ENCODE results near the gene DAW1. TPM values are rescaled to one million over a fixed set of nuclear protein-coding genes. Genes with fewer than 3 reads are reported as not detected.

DAW1 gene
- total RNA-seq, 1 donor, result not detected

DNA sequence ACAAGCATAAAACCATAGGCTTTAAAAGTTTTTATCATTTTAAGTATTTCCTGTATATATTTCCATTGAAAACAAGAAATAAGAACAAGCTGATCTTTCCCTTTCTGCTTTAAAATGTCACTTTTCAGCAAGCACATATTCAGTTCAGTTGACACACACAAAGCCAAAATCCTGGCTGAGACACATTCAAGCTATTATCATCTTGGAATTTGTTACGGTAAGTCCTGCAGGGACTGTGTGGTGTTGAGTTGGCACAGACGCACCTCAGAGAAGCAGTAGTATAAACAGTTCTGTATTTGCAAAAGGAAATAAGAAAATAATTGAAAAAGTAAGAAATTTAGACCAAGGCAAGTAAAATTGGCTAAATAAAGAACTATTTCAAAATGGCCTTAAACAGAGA, 10.4 kb upstream of the DAW1 start:
- DNase-seq (ENCODE audit: low read depth in 2 of 3, low spot score in 2 of 3), result no peak

- DNase-seq (ENCODE audit: low read depth in 2 of 3, low spot score in 2 of 3), result peak in 2 of 3 donors; percentile 35 to 58
These were observed 9.1 kb upstream of the DAW1 start for GRCh38 chr2:227862227-227862740.

DNA sequence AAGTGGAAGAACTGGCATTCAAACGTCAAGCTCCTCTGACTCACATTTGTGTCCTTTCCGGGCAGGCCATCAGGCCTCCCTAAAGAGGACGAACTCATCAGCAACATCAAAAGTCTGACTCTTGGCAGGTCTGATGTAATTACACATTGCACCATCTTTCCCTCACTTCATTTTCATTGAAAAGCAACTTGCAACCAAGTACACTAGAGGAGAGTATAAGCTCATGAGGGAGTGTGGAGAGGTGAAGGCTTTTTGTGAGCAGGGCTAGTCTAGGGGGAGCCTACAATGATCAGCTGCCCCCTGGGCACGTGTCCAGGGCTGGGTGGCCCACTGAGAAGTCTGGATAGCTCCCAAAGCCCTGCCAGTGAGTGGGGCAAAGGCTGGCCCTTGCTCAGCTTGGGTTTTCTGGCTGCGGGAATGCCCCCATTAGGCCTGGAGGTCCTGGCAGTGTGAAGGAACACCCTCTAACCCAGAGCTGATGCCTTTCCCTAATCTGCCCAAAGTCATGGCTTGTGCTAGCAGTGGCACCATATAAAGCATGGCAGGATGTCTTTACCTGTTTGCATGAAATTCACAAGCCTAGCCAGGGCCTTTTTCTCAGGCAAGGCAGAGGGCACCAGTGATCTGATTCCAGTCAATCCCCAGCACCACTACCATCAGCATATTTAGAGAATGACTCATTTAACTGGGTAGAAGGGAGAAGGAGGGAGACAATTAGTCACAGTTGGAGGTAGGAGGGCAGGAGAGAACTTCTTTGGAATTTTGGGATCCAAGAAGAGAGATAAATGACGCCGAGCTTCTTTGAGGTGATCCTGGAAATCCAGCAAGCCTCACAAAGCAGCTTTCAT, 8.5 kb upstream of the DAW1 start:
- no peak for DNase-seq (ENCODE audit: low read depth in 2 of 3, low spot score in 2 of 3)

- no peak for DNase-seq (ENCODE audit: low read depth in 2 of 3, low spot score in 2 of 3)
These were observed 7.2 kb upstream of the DAW1 start for GRCh38 chr2:227864161-227864756.

- DNase-seq (ENCODE audit: low read depth in 2 of 3, low spot score in 2 of 3), result no peak
These were observed 6.1 kb upstream of the DAW1 start for GRCh38 chr2:227865291-227865690.

GRCh38 chr2:227867386-227867785, 4.0 kb upstream of the DAW1 start:
- no peak for DNase-seq (ENCODE audit: low read depth in 2 of 3, low spot score in 2 of 3)

- no peak for DNase-seq (ENCODE audit: low read depth in 2 of 3, low spot score in 2 of 3)
These were observed 589 bp upstream of the DAW1 start for GRCh38 chr2:227870710-227871374.

GRCh38 chr2:227872676-227873075, 1.2 kb downstream of the DAW1 start:
- no peak for DNase-seq (ENCODE audit: low read depth in 2 of 3, low spot score in 2 of 3)

DNA sequence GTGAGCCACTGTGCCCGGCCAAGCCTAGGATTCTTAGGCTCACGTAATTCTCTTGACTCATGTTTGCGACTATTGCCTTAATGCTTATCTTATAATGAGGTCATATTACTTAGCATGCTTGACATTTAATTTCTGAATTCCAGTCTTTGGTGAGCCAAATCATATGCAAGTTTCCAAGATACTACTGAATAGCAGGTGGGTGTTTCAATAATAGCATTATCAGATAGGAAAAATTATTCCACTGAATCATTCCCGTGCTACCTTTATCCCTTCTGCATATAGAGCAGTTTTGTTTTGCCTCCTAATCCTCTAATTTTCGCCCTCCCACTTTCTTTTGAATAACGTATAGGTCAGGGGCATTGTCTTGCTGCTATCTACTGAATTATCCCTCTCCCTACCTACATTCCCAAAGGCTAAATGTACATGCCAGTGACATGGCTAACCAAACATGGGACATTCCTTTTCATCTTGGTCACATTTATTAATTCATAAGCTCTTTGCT, 4.9 kb downstream of the DAW1 start:
- no peak for DNase-seq (ENCODE audit: low read depth in 2 of 3, low spot score in 2 of 3)

DNA sequence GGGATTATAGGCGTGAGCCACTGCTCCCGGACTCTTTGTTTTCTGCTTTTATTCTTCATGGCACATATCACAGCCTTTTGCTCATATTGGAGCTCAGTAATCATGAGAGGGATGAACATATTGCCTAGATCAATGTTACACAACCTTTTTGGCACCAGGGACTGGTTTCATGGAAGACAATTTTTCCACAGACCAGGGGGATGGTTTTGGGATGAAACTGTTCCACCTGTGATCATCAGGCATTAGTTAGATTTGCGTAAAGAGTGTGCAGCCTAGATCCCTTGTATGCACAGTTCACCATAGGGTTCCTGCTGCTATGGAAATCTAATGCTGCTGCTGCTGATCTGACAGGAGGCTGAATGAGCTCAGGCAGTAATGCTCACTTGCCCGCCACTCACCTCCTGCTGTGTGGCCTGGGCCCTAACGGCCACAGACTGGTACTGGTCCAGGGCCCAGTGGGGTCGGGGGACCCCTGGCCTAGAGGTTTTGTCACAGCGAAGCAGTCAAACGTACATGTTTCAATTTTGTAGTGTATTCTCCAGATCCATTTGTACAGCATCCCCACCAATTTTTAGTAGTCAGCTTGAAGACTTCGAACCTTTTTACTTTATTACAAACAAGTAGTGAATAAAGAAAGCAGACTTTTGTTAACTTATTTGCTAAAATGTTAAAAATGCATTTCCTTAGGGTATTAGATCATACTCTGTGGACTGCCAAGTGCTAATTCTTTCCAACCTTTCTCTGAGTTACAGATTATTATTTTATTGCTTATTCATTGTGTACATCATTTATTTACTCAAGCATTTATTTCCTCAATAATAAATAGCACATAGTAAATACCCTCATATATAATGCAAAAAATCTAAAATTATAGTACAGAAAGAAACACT, 6.2 kb downstream of the DAW1 start:
- DNase-seq (ENCODE audit: low read depth in 2 of 3, low spot score in 2 of 3), result no peak

- DNase-seq (ENCODE audit: low read depth in 2 of 3, low spot score in 2 of 3), result no peak
These were observed 9.0 kb downstream of the DAW1 start for GRCh38 chr2:227880460-227880859.

GRCh38 chr2:227881866-227882517, 10.6 kb downstream of the DAW1 start:
- no peak for DNase-seq (ENCODE audit: low read depth in 2 of 3, low spot score in 2 of 3)

- DNase-seq (ENCODE audit: low read depth in 2 of 3, low spot score in 2 of 3), result peak in 2 of 3 donors; percentile 51 to 55
These were observed 13.1 kb downstream of the DAW1 start for GRCh38 chr2:227884511-227884947.

- DNase-seq (ENCODE audit: low read depth in 2 of 3, low spot score in 2 of 3), result no peak
These were observed 14.7 kb downstream of the DAW1 start for GRCh38 chr2:227886149-227886548.

GRCh38 chr2:227888289-227888688, 16.9 kb downstream of the DAW1 start:
- DNase-seq (ENCODE audit: low read depth in 2 of 3, low spot score in 2 of 3), result no peak

DNA sequence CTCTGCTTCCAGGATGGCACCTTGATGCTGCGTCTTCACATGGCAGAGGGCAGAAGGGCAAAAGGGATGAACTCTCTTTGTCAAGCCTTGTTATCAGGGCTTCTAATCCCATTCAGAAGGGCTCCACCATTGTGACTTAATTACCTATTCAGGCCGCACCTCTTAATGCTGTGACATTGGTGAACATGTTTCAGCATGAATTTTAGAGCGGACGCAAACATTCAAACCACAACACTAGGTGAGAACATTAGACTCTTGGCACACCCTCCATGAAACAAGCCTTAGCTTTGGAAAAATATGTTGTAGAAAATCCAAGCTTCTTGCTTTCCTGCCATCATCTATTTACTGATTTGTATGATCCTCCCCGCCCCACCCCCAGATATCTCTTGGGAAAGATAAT, 17.9 kb downstream of the DAW1 start:
- no peak for DNase-seq (ENCODE audit: low read depth in 2 of 3, low spot score in 2 of 3)

DNA sequence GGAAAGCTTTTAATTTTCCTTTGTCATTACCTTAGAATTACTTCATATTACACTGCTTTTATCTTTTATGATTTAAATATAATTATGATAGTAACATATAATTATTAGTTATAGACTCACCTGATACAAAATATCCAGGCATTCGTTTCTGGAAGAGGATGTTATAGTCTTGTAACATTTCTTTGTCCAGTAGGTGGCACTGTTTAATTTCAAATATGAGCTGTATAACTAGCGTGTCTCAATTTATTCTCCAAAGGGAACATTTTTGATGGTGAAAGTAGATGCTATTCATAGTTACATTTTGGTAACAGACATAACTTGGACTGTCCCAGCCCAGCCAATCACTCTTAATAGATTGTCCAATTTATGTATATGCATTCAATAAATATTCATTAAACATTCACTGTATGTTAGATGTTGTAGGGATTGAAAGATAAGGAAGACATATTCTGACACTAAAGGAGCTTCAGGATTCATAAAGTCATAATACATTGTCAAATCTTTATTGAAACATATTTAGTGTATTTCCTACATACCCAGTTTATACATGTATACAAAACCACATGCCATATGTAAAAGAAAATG, 19.2 kb downstream of the DAW1 start:
- peak in 2 of 3 donors; percentile 25 to 61 for DNase-seq (ENCODE audit: low read depth in 2 of 3, low spot score in 2 of 3)

DNA sequence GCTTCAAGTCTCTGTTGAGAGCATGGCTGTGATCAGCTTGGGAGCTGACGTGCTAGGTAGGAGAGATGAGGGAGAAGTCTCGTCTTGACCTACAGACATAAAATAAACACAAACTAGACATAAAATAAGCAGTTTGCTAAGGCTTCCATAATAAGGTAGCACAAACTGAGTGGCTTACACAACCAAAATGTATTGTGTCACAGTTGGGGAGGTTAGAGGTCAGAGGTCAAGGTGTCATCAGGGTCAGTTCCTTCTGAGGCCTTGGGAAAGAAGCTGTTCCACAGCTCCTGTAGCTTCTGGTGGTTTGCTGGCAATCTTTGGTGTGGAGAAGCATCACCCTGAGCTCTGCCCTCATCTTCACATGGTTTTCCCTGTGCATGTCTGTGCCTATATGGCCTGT, 20.2 kb downstream of the DAW1 start:
- no peak for DNase-seq (ENCODE audit: low read depth in 2 of 3, low spot score in 2 of 3)

DNA sequence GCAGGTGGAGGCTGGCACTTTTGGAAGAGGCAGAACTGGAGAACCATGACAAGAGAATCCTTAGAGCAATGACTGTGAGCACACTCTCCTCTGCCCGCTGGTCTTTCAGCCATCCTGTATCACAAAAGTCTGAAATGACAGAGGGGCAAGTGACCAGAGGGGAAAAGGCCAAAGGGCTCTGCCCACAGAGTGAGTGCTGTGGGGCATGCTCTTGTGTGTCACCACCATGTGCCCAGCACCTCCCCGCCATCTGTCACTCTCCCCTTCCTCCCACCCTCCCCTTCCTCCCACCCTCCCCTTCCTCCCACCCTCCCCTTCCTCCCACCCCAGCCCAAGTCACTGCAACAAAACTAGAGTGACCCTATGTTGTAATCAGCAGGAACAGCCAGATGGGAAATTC, 31.9 kb downstream of the DAW1 start:
- no peak for DNase-seq (ENCODE audit: low read depth in 2 of 3, low spot score in 2 of 3)

All from hematopoietic multipotent progenitor cell (in vitro differentiated cells).